GM23248 (cell line): Measurements from ENCODE around the gene DDX60. TPM values are rescaled to one million over a fixed set of nuclear protein-coding genes. Genes with fewer than 3 reads are reported as not detected.

ENCODE experiments used
- DNase-seq: peaks from one replicate; pipeline ENCODE4 v3.0.0-alpha.2; 2015
- H2AFZ ChIP-seq: fragments of 200-600 bp; sonication (generic); 2 replicates; pipeline ENCODE4 v1.6.1; 2016; ENCODE audit warnings: antibody characterized with exemption
- H3F3A ChIP-seq: fragments of 200-600 bp; sonication (generic); 2 replicates; pipeline ENCODE4 v1.6.1; 2016; ENCODE audit warnings: mild to moderate bottlenecking, antibody characterized with exemption, mixed run types; ENCODE audit not compliant: insufficient read depth
- H3K27ac ChIP-seq: fragments of 200-600 bp; sonication (generic); 2 replicates; pipeline ENCODE4 v1.5.1; 2016; ENCODE audit warnings: mild to moderate bottlenecking
- H3K27me3 ChIP-seq: fragments of 200-600 bp; sonication (generic); replicated peaks from 2 replicates; pipeline ENCODE4 v1.6.1; 2016; ENCODE audit warnings: mild to moderate bottlenecking; ENCODE audit not compliant: insufficient read depth
- H3K36me3 ChIP-seq: fragments of 200-600 bp; sonication (generic); 2 replicates; pipeline ENCODE4 v1.6.1; 2016; ENCODE audit warnings: low read depth, mild to moderate bottlenecking
- H3K4me1 ChIP-seq: fragments of 200-600 bp; sonication (generic); 2 replicates; pipeline ENCODE4 v1.6.1; 2016; ENCODE audit warnings: mild to moderate bottlenecking; ENCODE audit not compliant: insufficient read depth
- H3K4me2 ChIP-seq: fragments of 200-600 bp; sonication (generic); one replicate; pipeline ENCODE4 v1.6.1; 2016; ENCODE audit warnings: mild to moderate bottlenecking; ENCODE audit not compliant: unreplicated experiment
- H3K4me3 ChIP-seq: fragments of 200-600 bp; sonication (generic); 2 replicates; pipeline ENCODE4 v1.5.1; 2016; ENCODE audit warnings: mild to moderate bottlenecking
- H3K79me2 ChIP-seq: fragments of 200-600 bp; sonication (generic); 2 replicates; pipeline ENCODE4 v1.6.1; 2016; ENCODE audit warnings: mild to moderate bottlenecking; ENCODE audit not compliant: insufficient read depth
- H3K9ac ChIP-seq: fragments of 200-600 bp; sonication (generic); 2 replicates; pipeline ENCODE4 v1.6.1; 2016; ENCODE audit warnings: mild to moderate bottlenecking
- H3K9me2 ChIP-seq: fragments of 200-600 bp; sonication (generic); 2 replicates; pipeline ENCODE4 v1.6.1; 2016; ENCODE audit warnings: mixed run types, mild to moderate bottlenecking, moderate library complexity; ENCODE audit not compliant: insufficient read depth
- H3K9me3 ChIP-seq: fragments of 200-600 bp; sonication (generic); one replicate; pipeline ENCODE4 v1.6.1; 2017; ENCODE audit warnings: low read depth
- H4K20me1 ChIP-seq: fragments of 200-600 bp; sonication (generic); 2 replicates; pipeline ENCODE4 v1.6.0; 2016; ENCODE audit not compliant: insufficient read depth
- EZH2 ChIP-seq: fragments of 200-600 bp; sonication (generic); IDR thresholded peaks from 2 replicates; pipeline ENCODE4 v1.6.1; 2018; ENCODE audit warnings: antibody characterized with exemption, mild to moderate bottlenecking; ENCODE audit not compliant: insufficient read depth, poor library complexity, severe bottlenecking
- EZH2phosphoT487 ChIP-seq: fragments of 200-600 bp; sonication (generic); IDR thresholded peaks from 2 replicates; pipeline ENCODE4 v1.6.1; 2018; ENCODE audit warnings: antibody characterized with exemption, moderate library complexity, mild to moderate bottlenecking, low read depth; ENCODE audit not compliant: insufficient read depth
- WGBS, 2 experiments: methylation state at CpG; one replicate each; pipeline ENCODE4 v1.1.6; 2015 to 2017; ENCODE audit warnings: low lambda C conversion rate in 2 of 2, low coverage in 1 of 2; ENCODE audit errors: missing lambda C conversion rate in 2 of 2; 5-methylcytosine and 5-hydroxymethylcytosine counted together
- in situ Hi-C: fragments of 300-500 bp; cut with MboI; formaldehyde crosslinking; loops from 2 replicates; pipeline ENCODE4 v1.15.0; 2020
- polyA plus RNA-seq: library from polyadenylated mRNA; unstranded; fragments of >200 nt; fragmentation: Nextera tagmentation; extraction: Ambion mirVana; gene quantifications from 2 replicates; pipeline ENCODE4 v1.2.1, GENCODE V29; 2016
- total RNA-seq: library from RNA; depleted of rRNA; stranded (reverse); fragments of >200 nt; shearing (Covaris generic); gene quantifications from 2 replicates; pipeline ENCODE4 v1.2.3, GENCODE V29; 2014; rRNA removed

DDX60 gene, protein sequence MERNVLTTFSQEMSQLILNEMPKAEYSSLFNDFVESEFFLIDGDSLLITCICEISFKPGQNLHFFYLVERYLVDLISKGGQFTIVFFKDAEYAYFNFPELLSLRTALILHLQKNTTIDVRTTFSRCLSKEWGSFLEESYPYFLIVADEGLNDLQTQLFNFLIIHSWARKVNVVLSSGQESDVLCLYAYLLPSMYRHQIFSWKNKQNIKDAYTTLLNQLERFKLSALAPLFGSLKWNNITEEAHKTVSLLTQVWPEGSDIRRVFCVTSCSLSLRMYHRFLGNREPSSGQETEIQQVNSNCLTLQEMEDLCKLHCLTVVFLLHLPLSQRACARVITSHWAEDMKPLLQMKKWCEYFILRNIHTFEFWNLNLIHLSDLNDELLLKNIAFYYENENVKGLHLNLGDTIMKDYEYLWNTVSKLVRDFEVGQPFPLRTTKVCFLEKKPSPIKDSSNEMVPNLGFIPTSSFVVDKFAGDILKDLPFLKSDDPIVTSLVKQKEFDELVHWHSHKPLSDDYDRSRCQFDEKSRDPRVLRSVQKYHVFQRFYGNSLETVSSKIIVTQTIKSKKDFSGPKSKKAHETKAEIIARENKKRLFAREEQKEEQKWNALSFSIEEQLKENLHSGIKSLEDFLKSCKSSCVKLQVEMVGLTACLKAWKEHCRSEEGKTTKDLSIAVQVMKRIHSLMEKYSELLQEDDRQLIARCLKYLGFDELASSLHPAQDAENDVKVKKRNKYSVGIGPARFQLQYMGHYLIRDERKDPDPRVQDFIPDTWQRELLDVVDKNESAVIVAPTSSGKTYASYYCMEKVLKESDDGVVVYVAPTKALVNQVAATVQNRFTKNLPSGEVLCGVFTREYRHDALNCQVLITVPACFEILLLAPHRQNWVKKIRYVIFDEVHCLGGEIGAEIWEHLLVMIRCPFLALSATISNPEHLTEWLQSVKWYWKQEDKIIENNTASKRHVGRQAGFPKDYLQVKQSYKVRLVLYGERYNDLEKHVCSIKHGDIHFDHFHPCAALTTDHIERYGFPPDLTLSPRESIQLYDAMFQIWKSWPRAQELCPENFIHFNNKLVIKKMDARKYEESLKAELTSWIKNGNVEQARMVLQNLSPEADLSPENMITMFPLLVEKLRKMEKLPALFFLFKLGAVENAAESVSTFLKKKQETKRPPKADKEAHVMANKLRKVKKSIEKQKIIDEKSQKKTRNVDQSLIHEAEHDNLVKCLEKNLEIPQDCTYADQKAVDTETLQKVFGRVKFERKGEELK (N-terminal part only)
- 7.1 and 8.0 TPM in 2 replicates for total RNA-seq
- 1.6 and 1.8 TPM in 2 replicates for polyA plus RNA-seq

- no peak for TF ChIP-seq EZH2
- TF ChIP-seq EZH2phosphoT487 = no peak
- 1% methylated on average over 29 to 38 of the region's 38 CpGs for WGBS, 2 experiments
- H2AFZ ChIP-seq = peak within 1 kb of the TSS; percentile 97
- H3K4me2 ChIP-seq = peak within 1 kb of the TSS; percentile 90
- peak within 1 kb of the TSS; percentile 94 for H3K9ac ChIP-seq
- H3K9me3 ChIP-seq = no peaks in the 10 kb centered on the region
- H4K20me1 ChIP-seq = no peaks in the 10 kb centered on the region
- 0 out of 2 replicates have a peak, but pooled peaks cover 7% of the 10 kb centered on the region for H3K4me1 ChIP-seq
- H3K36me3 ChIP-seq = no peaks in the 10 kb centered on the region
- H3K27me3 ChIP-seq = no peaks in the 10 kb centered on the region
- H3K79me2 ChIP-seq = no peaks in the 10 kb centered on the region
- in situ Hi-C loops = no loop called here
- DNase-seq = peak; percentile 91
- peak within 1 kb of the TSS; percentile 64 for H3K27ac ChIP-seq
- H3K9me2 ChIP-seq = no peaks in the 10 kb centered on the region
- H3K4me3 ChIP-seq = peak within 1 kb of the TSS; percentile 85
- no peaks in the 10 kb centered on the region for H3F3A ChIP-seq
These were observed at the start of gene DDX60 for GRCh38 chr4:168318266-168318895. DDX60 (minus strand) TSS chr4:168318752; CDS start chr4:168311259, 7,493 bp downstream.

GRCh38 chr4:168367065-168367464 is 48.5 kb upstream of the DDX60 start:
- no peak overlapping the region for H3K27ac ChIP-seq
- no peaks in the 10 kb centered on the region for H3K79me2 ChIP-seq
- H3K4me2 ChIP-seq = no peak overlapping the region
- H4K20me1 ChIP-seq = no peaks in the 10 kb centered on the region
- H3K4me1 ChIP-seq = no peaks in the 10 kb centered on the region
- in situ Hi-C loops = no loop called here
- WGBS, 2 experiments = 88 to 94% methylated on average over 3 of the region's 3 CpGs
- no peaks in the 10 kb centered on the region for H3F3A ChIP-seq
- no peak for DNase-seq
- H3K27me3 ChIP-seq = no peaks in the 10 kb centered on the region
- H3K4me3 ChIP-seq = no peak overlapping the region
- no peaks in the 10 kb centered on the region for H3K9me3 ChIP-seq
- 0 out of 2 replicates have a peak, but pooled peaks cover 4% of the 10 kb centered on the region for H3K36me3 ChIP-seq
- H3K9ac ChIP-seq = no peak overlapping the region
- H3K9me2 ChIP-seq = no peaks in the 10 kb centered on the region
- no peak for TF ChIP-seq EZH2phosphoT487
- no peak overlapping the region for H2AFZ ChIP-seq

DNA sequence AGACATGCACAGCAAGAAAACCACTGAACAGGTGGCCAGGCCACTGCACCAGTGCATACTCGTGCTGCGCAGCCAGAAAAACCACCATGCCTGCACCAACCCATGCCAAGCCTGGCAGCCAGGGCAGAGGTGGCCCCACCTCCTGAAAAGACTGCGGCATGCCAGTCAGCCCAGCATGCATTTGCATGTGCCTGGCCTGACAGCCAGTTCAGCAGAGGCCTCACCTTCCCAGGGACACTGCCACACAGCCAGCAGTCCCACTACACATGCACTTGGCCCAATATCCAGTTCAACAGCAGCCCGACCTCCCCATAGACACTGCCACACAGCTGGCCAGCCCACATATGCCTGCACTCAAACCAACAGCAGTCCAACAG is 43.5 kb upstream of the DDX60 start:
- Histone ChIP-seq H3K27me3 (no peaks in the 10 kb centered on the region), H3K4me2 (no peak overlapping the region), H3K4me3 (no peak overlapping the region), H3K9me2 (no peaks in the 10 kb centered on the region), H3K9me3 (no peaks in the 10 kb centered on the region), H3K27ac (no peak overlapping the region), H3K79me2 (no peaks in the 10 kb centered on the region), H2AFZ (no peak overlapping the region), H3K36me3 (peaks cover 8% of the 10 kb centered on the region; the same call in 1 of the 2 replicates), H3K4me1 (no peaks in the 10 kb centered on the region), H3F3A (no peaks in the 10 kb centered on the region), H4K20me1 (no peaks in the 10 kb centered on the region), H3K9ac (no peak overlapping the region)
- no peak for DNase-seq
- in situ Hi-C loops = no loop called here
- TF ChIP-seq EZH2phosphoT487 (no peak), EZH2 (no peak)
- WGBS, 2 experiments = 55 to 62% methylated on average over 4 of the region's 4 CpGs
